WTC11 (cell line): ENCODE measurements around the gene ZNF799.

ENCODE experiments used
- ELF4 ChIP-seq: sonication (generic); formaldehyde crosslinking; IDR thresholded peaks from 2 replicates; pipeline ENCODE4 v1.8.1; 2022; ENCODE audit warnings: low read depth, mild to moderate bottlenecking, moderate library complexity, missing genetic modification reagents
- MYBL2 ChIP-seq: sonication (generic); formaldehyde crosslinking; IDR thresholded peaks from 2 replicates; pipeline ENCODE4 v1.8.1; 2023; ENCODE audit warnings: mild to moderate bottlenecking, moderate library complexity, missing genetic modification reagents
- SMAD4 ChIP-seq: sonication (generic); formaldehyde crosslinking; IDR thresholded peaks from 2 replicates; pipeline ENCODE4 v1.8.0; 2022; ENCODE audit warnings: mild to moderate bottlenecking, missing genetic modification reagents
- ZNF121 ChIP-seq: sonication (generic); formaldehyde crosslinking; IDR thresholded peaks from 2 replicates; pipeline ENCODE4 v1.8.0; 2023; ENCODE audit warnings: missing genetic modification reagents
- TF ChIP-seq, protein P1 (sequence below): fragments of 200-600 bp; IDR thresholded peaks from 2 replicates; pipeline ENCODE4 v1.8.0; 2022; ENCODE audit warnings: antibody characterized with exemption
- TF ChIP-seq, protein P2 (sequence below): sonication (generic); formaldehyde crosslinking; IDR thresholded peaks from 2 replicates; pipeline ENCODE4 v1.8.1; 2022; ENCODE audit warnings: low read depth, mild to moderate bottlenecking, moderate library complexity, missing genetic modification reagents, borderline replicate concordance

DNA sequence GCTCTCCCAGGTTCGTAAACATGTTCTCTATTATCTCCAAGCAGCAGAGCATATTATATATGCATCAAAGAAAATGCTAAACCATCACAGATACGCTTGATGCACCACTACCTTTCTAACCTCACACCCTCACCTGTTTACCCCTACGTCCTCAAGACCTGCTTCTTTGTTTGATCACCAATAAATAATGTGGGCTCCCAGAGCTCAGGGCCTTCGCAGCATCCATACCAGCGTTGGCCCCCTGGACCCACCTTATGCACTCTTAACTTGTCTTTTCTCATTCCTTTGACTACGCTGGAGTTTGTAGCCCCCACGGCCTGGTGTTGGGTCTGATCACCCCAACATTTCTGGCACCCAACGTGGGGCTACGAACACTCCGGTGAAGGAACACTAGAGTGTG lies 49.8 kb upstream of the ZNF799 start:
- no peak for TF ChIP-seq ZNF121 (CRISPR knock-in tag)
- no peak for TF ChIP-seq SMAD4 (CRISPR knock-in tag)
- TF ChIP-seq, protein P1, sequence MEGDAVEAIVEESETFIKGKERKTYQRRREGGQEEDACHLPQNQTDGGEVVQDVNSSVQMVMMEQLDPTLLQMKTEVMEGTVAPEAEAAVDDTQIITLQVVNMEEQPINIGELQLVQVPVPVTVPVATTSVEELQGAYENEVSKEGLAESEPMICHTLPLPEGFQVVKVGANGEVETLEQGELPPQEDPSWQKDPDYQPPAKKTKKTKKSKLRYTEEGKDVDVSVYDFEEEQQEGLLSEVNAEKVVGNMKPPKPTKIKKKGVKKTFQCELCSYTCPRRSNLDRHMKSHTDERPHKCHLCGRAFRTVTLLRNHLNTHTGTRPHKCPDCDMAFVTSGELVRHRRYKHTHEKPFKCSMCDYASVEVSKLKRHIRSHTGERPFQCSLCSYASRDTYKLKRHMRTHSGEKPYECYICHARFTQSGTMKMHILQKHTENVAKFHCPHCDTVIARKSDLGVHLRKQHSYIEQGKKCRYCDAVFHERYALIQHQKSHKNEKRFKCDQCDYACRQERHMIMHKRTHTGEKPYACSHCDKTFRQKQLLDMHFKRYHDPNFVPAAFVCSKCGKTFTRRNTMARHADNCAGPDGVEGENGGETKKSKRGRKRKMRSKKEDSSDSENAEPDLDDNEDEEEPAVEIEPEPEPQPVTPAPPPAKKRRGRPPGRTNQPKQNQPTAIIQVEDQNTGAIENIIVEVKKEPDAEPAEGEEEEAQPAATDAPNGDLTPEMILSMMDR, result no peak
- no peak for TF ChIP-seq ELF4 (CRISPR knock-in tag)
- TF ChIP-seq, protein P2, sequence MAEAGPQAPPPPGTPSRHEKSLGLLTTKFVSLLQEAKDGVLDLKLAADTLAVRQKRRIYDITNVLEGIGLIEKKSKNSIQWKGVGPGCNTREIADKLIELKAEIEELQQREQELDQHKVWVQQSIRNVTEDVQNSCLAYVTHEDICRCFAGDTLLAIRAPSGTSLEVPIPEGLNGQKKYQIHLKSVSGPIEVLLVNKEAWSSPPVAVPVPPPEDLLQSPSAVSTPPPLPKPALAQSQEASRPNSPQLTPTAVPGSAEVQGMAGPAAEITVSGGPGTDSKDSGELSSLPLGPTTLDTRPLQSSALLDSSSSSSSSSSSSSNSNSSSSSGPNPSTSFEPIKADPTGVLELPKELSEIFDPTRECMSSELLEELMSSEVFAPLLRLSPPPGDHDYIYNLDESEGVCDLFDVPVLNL (CRISPR knock-in tag), result no peak
- no peak for TF ChIP-seq MYBL2 (CRISPR knock-in tag)
